ENCODE data around the gene RNF180.

GRCh38 chr5:64149268-64149667, 16.4 kb upstream of the RNF180 start:
- TF ChIP-seq CTCF (conservative IDR thresholded peaks at IDR 0.05; ENCODE audit: low read length) (no peak), EZH2phosphoT487 (IDR thresholded peaks at IDR 0.05; ENCODE audit: borderline replicate concordance) (no peak)

All from Loucy (cell line).